Liver (tissue), 9 donors: ENCODE measurements around the gene PHKG2. TPM values are rescaled to one million over a fixed set of nuclear protein-coding genes. Genes with fewer than 3 reads are reported as not detected.

Experiments used
- DNase-seq: peaks from one replicate; pipeline ENCODE4 v3.0.0-alpha.2; 2017; ENCODE audit warnings: low spot score
- H3K27ac ChIP-seq, 2 donors: one replicate each; pipeline ENCODE4 v1.7.0; 2013; ENCODE audit warnings: inconsistent platforms in 2 of 2, low read length in 2 of 2, control low read depth in 1 of 2, low read depth in 1 of 2, mild to moderate bottlenecking in 1 of 2
- H3K27me3 ChIP-seq, 4 donors: one replicate each; pipeline versions ENCODE4 v1.6.1 to v1.7.0; 2013; ENCODE audit warnings: low read length in 3 of 4, inconsistent platforms in 1 of 4, mild to moderate bottlenecking in 1 of 4, moderate library complexity in 1 of 4; ENCODE audit not compliant: control insufficient read depth in 4 of 4, insufficient read depth in 4 of 4
- H3K36me3 ChIP-seq, 4 donors: one replicate each; pipeline versions ENCODE4 v1.6.1 to v1.7.0; 2013; ENCODE audit warnings: low read length in 3 of 4, mild to moderate bottlenecking in 3 of 4, low read depth in 1 of 4, moderate library complexity in 1 of 4; ENCODE audit not compliant: control insufficient read depth in 4 of 4, insufficient read depth in 3 of 4
- H3K4me1 ChIP-seq, 4 donors: one replicate each; pipeline versions ENCODE4 v1.6.1 to v1.7.0; 2013; ENCODE audit warnings: low read length in 3 of 4, mild to moderate bottlenecking in 3 of 4, moderate library complexity in 1 of 4; ENCODE audit not compliant: control insufficient read depth in 4 of 4, insufficient read depth in 4 of 4
- H3K4me3 ChIP-seq, 3 donors: one replicate each; pipeline versions ENCODE4 v1.6.1 to v1.7.0; 2013; ENCODE audit warnings: low read length in 3 of 3, control low read depth in 1 of 3, low read depth in 1 of 3, mild to moderate bottlenecking in 1 of 3
- H3K9ac ChIP-seq, 2 donors: one replicate each; pipeline ENCODE4 v1.7.0; 2013; ENCODE audit warnings: low read length in 2 of 2, mild to moderate bottlenecking in 2 of 2, moderate library complexity in 2 of 2, control low read depth in 1 of 2, low read depth in 1 of 2
- H3K9me3 ChIP-seq, 4 donors: one replicate each; pipeline versions ENCODE4 v1.6.1 to v1.7.0; 2013; ENCODE audit warnings: low read length in 3 of 4; ENCODE audit not compliant: control insufficient read depth in 4 of 4
- EGR1 ChIP-seq, 2 donors: IDR thresholded peaks; 2 replicates each; pipeline ENCODE4 v1.6.1; 2016 to 2018; ENCODE audit warnings: antibody characterized with exemption in 2 of 2, low read depth in 2 of 2
- FOXA2 ChIP-seq: IDR thresholded peaks from 2 replicates; pipeline ENCODE4 v1.6.1; 2016; ENCODE audit warnings: antibody characterized with exemption
- GABPA ChIP-seq, 2 donors: IDR thresholded peaks in 1 of 2; conservative IDR thresholded peaks in 1 of 2; 2 replicates each; pipeline ENCODE4 v1.6.1; 2016; ENCODE audit warnings: antibody characterized with exemption in 2 of 2, mild to moderate bottlenecking in 1 of 2, moderate library complexity in 1 of 2
- HNF4A ChIP-seq, 2 donors: conservative IDR thresholded peaks; 2 replicates each; pipeline ENCODE4 v1.6.1; 2016; ENCODE audit warnings: antibody characterized with exemption in 2 of 2, mild to moderate bottlenecking in 2 of 2
- JUND ChIP-seq, 2 donors: IDR thresholded peaks; 2 replicates each; pipeline ENCODE4 v1.6.1; 2016; ENCODE audit warnings: antibody characterized with exemption in 2 of 2
- NR2F2 ChIP-seq: IDR thresholded peaks from 2 replicates; pipeline ENCODE4 v1.6.1; 2016; ENCODE audit warnings: antibody characterized with exemption
- SP1 ChIP-seq: IDR thresholded peaks from 2 replicates; pipeline ENCODE4 v1.6.1; 2018; ENCODE audit warnings: antibody characterized with exemption, mild to moderate bottlenecking
- TAF1 ChIP-seq: conservative IDR thresholded peaks from 2 replicates; pipeline ENCODE4 v1.6.1; 2016; ENCODE audit warnings: antibody characterized with exemption, mild to moderate bottlenecking
- WGBS: extraction: QIAGEN DNeasy Blood & Tissue Kit; methylation state at CpG from one replicate; pipeline ENCODE4 v1.1.7; 2013; 5-methylcytosine and 5-hydroxymethylcytosine counted together
- polyA plus RNA-seq, 2 donors: library from polyadenylated mRNA; stranded (reverse) in 1 of 2; unstranded in 1 of 2; fragments of 200-250 nt in 1 of 2; fragments of >200 nt in 1 of 2; fragmentation: Nextera tagmentation in 1 of 2; extraction: Ambion mirVana in 1 of 2; gene quantifications; one replicate each; pipeline versions ENCODE4 v1.2.1 to v1.2.3, GENCODE V29; 2013 to 2015
- total RNA-seq, 2 donors: library from RNA; depleted of rRNA; stranded (reverse); fragments of >200 nt; gene quantifications; one replicate each; pipeline ENCODE4 v1.2.3, GENCODE V29; 2014
- TF ChIP-seq, protein P1 (sequence below): fragments of 150-350 bp; IDR thresholded peaks from 2 replicates; pipeline ENCODE4 v1.5.1; 2017; ENCODE audit warnings: improper control_type of control experiment, low read depth, low read length; ENCODE audit not compliant: missing input control
- TF ChIP-seq, protein P2 (sequence below): IDR thresholded peaks from 2 replicates; pipeline ENCODE4 v1.6.1; 2016; ENCODE audit warnings: antibody characterized with exemption
- TF ChIP-seq, protein P3 (sequence below): IDR thresholded peaks from 2 replicates; pipeline ENCODE4 v1.6.1; 2016; ENCODE audit warnings: antibody characterized with exemption
- TF ChIP-seq, protein P4 (sequence below): IDR thresholded peaks from 2 replicates; pipeline ENCODE4 v1.6.1; 2016; ENCODE audit warnings: antibody characterized with exemption
- TF ChIP-seq, protein P5 (sequence below): IDR thresholded peaks from 2 replicates; pipeline ENCODE4 v1.6.1; 2016; ENCODE audit warnings: antibody characterized with exemption, mild to moderate bottlenecking
- donor health status: healthy.
- donor health status: healthy.
- donor health status: healthy.
- donor health status: healthy.
- donor health status: healthy.

The PHKG2 gene
- total and polyA plus RNA-seq, 4 donors: 9.2 to 21.2 (median 17.9) TPM

DNA sequence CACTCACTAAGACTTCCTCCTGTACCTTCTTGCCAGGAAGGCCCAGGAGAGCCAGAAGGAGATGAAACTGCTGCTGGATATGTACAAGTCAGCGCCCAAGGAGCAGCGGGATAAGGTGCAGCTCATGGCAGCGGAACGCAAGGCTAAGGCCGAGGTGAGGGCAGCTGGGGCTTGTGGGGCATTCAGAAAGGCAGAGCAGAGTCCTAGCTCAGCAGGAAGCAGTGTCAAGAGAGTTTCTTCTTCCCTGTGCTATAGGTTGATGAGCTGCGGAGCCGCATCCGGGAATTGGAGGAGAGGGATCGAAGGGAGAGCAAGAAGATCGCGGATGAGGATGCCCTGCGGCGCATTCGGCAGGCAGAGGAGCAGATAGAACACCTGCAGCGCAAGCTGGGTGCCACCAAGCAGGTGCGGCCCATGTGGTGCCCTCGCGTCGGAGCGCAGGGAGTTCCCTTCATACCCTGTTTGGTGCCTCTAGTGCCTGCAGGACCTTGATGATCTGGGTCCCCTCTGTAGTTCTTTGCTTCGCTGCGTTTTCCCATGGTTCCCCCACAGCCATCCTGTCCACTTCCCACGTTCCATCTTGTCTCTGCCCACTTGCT, 20.5 kb downstream of the PHKG2 start:
- Histone ChIP-seq H3K4me1 (peaks cover 0 to 7% (median 2%) of the 10 kb centered on the region in 4 donors), H3K36me3 (peaks cover 44 to 95% (median 78%) of the 10 kb centered on the region in 4 donors), H3K9me3 (no peaks in the 10 kb centered on the region), H3K27ac (no peak overlapping the region), H3K4me3 (no peak overlapping the region), H3K27me3 (no peaks in the 10 kb centered on the region), H3K9ac (no peak overlapping the region)
- no peak for DNase-seq
- WGBS: 96% methylated on average over 23 of the region's 23 CpGs
- TF ChIP-seq, protein P1, sequence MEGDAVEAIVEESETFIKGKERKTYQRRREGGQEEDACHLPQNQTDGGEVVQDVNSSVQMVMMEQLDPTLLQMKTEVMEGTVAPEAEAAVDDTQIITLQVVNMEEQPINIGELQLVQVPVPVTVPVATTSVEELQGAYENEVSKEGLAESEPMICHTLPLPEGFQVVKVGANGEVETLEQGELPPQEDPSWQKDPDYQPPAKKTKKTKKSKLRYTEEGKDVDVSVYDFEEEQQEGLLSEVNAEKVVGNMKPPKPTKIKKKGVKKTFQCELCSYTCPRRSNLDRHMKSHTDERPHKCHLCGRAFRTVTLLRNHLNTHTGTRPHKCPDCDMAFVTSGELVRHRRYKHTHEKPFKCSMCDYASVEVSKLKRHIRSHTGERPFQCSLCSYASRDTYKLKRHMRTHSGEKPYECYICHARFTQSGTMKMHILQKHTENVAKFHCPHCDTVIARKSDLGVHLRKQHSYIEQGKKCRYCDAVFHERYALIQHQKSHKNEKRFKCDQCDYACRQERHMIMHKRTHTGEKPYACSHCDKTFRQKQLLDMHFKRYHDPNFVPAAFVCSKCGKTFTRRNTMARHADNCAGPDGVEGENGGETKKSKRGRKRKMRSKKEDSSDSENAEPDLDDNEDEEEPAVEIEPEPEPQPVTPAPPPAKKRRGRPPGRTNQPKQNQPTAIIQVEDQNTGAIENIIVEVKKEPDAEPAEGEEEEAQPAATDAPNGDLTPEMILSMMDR: no peak
- no peak for TF ChIP-seq GABPA (IDR thresholded peaks at IDR 0.05 in 1 of 2, conservative IDR thresholded peaks at IDR 0.05 in 1 of 2)
- TF ChIP-seq JUND (IDR thresholded peaks at IDR 0.05): no peak
- TF ChIP-seq FOXA2: no peak
- no peak for TF ChIP-seq TAF1
- TF ChIP-seq, protein P2, sequence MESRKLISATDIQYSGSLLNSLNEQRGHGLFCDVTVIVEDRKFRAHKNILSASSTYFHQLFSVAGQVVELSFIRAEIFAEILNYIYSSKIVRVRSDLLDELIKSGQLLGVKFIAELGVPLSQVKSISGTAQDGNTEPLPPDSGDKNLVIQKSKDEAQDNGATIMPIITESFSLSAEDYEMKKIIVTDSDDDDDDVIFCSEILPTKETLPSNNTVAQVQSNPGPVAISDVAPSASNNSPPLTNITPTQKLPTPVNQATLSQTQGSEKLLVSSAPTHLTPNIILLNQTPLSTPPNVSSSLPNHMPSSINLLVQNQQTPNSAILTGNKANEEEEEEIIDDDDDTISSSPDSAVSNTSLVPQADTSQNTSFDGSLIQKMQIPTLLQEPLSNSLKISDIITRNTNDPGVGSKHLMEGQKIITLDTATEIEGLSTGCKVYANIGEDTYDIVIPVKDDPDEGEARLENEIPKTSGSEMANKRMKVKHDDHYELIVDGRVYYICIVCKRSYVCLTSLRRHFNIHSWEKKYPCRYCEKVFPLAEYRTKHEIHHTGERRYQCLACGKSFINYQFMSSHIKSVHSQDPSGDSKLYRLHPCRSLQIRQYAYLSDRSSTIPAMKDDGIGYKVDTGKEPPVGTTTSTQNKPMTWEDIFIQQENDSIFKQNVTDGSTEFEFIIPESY: no peak
- TF ChIP-seq EGR1 (IDR thresholded peaks at IDR 0.05; ENCODE audit: low read depth in 2 of 2): no peak
- TF ChIP-seq, protein P3, sequence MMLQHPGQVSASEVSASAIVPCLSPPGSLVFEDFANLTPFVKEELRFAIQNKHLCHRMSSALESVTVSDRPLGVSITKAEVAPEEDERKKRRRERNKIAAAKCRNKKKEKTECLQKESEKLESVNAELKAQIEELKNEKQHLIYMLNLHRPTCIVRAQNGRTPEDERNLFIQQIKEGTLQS: no peak
- no peak for TF ChIP-seq HNF4A (conservative IDR thresholded peaks at IDR 0.05)
- no peak for TF ChIP-seq SP1
- TF ChIP-seq, protein P4, sequence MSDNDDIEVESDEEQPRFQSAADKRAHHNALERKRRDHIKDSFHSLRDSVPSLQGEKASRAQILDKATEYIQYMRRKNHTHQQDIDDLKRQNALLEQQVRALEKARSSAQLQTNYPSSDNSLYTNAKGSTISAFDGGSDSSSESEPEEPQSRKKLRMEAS: no peak

DNA sequence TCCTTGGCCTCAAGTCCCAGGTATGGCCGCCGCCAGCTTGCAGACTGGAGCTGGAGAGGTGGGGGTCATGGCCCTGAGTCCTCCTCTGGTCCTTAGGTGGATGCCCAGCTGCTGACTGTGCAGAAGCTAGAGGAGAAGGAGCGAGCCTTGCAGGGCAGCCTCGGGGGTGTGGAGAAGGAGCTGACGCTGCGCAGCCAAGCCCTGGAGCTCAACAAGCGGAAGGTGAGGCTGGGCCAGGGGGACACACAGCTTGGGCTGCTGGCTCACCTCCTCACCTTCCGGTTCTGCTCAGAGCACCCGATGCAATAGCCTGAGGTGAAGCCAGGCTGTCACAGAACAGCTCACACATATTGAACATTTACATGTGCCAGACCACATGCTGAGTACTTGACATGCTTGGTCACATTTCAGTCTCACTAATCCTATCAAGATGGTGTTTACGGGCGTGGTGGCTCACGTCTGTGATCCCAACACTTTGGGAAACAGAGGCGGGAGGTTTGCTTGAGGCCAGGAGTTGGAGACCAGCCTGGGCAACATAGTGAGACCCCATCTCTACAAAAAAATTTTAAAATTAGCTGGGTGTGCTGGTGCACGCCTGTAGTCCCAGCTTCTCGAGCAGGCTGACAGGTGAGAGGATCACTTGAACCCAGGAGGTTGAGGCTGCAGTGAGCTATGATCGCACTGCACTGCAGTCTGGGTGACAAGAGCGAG, 21.3 kb downstream of the PHKG2 start:
- no peak for DNase-seq
- no peak overlapping the region for H3K27ac ChIP-seq
- no peak overlapping the region for H3K9ac ChIP-seq
- no peaks in the 10 kb centered on the region for H3K27me3 ChIP-seq
- peaks cover 0 to 3% (median under 1%) of the 10 kb centered on the region in 4 donors for H3K4me1 ChIP-seq
- no peak for TF ChIP-seq NR2F2
- no peak for TF ChIP-seq HNF4A (conservative IDR thresholded peaks at IDR 0.05)
- TF ChIP-seq, protein P5, sequence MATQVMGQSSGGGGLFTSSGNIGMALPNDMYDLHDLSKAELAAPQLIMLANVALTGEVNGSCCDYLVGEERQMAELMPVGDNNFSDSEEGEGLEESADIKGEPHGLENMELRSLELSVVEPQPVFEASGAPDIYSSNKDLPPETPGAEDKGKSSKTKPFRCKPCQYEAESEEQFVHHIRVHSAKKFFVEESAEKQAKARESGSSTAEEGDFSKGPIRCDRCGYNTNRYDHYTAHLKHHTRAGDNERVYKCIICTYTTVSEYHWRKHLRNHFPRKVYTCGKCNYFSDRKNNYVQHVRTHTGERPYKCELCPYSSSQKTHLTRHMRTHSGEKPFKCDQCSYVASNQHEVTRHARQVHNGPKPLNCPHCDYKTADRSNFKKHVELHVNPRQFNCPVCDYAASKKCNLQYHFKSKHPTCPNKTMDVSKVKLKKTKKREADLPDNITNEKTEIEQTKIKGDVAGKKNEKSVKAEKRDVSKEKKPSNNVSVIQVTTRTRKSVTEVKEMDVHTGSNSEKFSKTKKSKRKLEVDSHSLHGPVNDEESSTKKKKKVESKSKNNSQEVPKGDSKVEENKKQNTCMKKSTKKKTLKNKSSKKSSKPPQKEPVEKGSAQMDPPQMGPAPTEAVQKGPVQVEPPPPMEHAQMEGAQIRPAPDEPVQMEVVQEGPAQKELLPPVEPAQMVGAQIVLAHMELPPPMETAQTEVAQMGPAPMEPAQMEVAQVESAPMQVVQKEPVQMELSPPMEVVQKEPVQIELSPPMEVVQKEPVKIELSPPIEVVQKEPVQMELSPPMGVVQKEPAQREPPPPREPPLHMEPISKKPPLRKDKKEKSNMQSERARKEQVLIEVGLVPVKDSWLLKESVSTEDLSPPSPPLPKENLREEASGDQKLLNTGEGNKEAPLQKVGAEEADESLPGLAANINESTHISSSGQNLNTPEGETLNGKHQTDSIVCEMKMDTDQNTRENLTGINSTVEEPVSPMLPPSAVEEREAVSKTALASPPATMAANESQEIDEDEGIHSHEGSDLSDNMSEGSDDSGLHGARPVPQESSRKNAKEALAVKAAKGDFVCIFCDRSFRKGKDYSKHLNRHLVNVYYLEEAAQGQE: no peak
- no peak for TF ChIP-seq TAF1
- WGBS: 96% methylated on average over 17 of the region's 17 CpGs
- H3K9me3 ChIP-seq: no peaks in the 10 kb centered on the region
- no peak overlapping the region for H3K4me3 ChIP-seq
- H3K36me3 ChIP-seq: peaks cover 41 to 92% (median 74%) of the 10 kb centered on the region in 4 donors
